EH (cell line): Measurements from ENCODE around the gene COQ8B.
A peak's percentile ranks its signal among the peaks of the same experiment; 100 is the strongest.
"Not testable (repeated sequence)": the region's sequence is repeated elsewhere in the genome, so short reads cannot be mapped to it uniquely, and the experiment has no call there.

Experiments
- DNase-seq: peaks from one replicate; pipeline ENCODE4 v3.0.0-alpha.2; 2015; ENCODE audit warnings: low read depth

The COQ8B gene

GRCh38 chr19:40668991-40669614 is 47.6 kb downstream of the COQ8B start:
- DNase-seq = no peak

- no peak for DNase-seq
These were observed 49.1 kb downstream of the COQ8B start for GRCh38 chr19:40667602-40668001.

GRCh38 chr19:40666803-40667438 is 49.8 kb downstream of the COQ8B start:
- no peak for DNase-seq

- peak; percentile 63 for DNase-seq
These were observed 52.7 kb downstream of the COQ8B start for GRCh38 chr19:40663695-40664692.

- DNase-seq = peak; percentile 86
These were observed 53.6 kb downstream of the COQ8B start for GRCh38 chr19:40662925-40663694.

GRCh38 chr19:40661616-40662015 is 55.1 kb downstream of the COQ8B start:
- no peak for DNase-seq

- DNase-seq = no peak
These were observed 57.1 kb downstream of the COQ8B start for GRCh38 chr19:40659566-40659965.

- DNase-seq = no peak
These were observed 57.6 kb downstream of the COQ8B start for GRCh38 chr19:40659116-40659515.

- no peak for DNase-seq
These were observed 58.7 kb downstream of the COQ8B start for GRCh38 chr19:40658031-40658430.

GRCh38 chr19:40655684-40656083 is 61.0 kb downstream of the COQ8B start:
- DNase-seq = not testable (repeated sequence)

GRCh38 chr19:40652303-40652702 is 64.4 kb downstream of the COQ8B start:
- DNase-seq = not testable (repeated sequence)

- DNase-seq = peak; percentile 80
These were observed 65.9 kb downstream of the COQ8B start for GRCh38 chr19:40650749-40651305.

- DNase-seq = not testable (repeated sequence)
These were observed 66.6 kb downstream of the COQ8B start for GRCh38 chr19:40649903-40650675.

GRCh38 chr19:40646743-40647254 is 69.9 kb downstream of the COQ8B start:
- DNase-seq = no peak

GRCh38 chr19:40642757-40643305 is 73.9 kb downstream of the COQ8B start:
- no peak for DNase-seq

- DNase-seq = no peak
These were observed 74.5 kb downstream of the COQ8B start for GRCh38 chr19:40642051-40642706.
